ENCODE data around the gene LDHAL6B.

LDHAL6B gene

GRCh38 chr15:59178151-59178695 lies 28.4 kb upstream of the LDHAL6B start:
- DNase-seq = no peak

- no peak for DNase-seq
These were observed 26.9 kb upstream of the LDHAL6B start for GRCh38 chr15:59179717-59180116.

- DNase-seq = no peak
These were observed 25.6 kb upstream of the LDHAL6B start for GRCh38 chr15:59180945-59181600.

DNA sequence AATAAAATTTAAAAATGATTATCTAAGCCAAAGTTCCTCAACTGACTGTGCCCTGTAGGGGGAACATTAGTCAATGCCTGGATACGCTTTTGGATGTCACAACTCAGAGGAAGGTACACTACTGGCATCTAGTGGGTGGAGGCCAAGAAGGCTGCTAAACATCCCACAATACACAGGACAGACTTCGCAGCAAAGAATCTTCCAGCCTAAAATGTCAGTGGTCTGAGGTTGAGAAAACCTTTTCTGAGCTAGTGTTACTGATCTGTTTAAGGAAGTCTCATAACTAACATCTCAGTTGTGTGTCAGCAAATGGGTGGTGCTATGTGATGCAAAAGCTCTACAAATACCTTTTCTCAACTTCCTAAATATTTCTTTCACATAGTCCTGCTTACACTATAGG lies 20.9 kb upstream of the LDHAL6B start:
- no peak for DNase-seq

DNA sequence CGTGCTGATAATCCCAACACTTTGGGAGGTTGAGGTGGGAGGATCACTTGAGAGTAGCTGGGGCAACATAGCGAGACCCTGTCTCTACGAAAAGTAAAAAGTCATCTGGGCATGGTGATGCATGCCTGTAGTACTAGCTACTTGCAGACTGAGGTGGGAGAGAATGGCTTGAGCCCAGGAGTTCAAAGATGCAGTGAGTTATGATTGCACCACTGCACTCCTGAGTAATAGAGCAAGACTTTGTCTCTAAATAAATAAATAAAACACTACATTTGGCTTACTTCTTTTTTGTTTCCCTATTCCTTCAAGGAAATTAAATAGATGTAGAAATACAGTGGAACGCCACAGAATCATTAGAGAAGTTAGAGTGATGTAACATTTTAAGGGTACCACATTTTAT lies 20.1 kb upstream of the LDHAL6B start:
- no peak for DNase-seq

DNA sequence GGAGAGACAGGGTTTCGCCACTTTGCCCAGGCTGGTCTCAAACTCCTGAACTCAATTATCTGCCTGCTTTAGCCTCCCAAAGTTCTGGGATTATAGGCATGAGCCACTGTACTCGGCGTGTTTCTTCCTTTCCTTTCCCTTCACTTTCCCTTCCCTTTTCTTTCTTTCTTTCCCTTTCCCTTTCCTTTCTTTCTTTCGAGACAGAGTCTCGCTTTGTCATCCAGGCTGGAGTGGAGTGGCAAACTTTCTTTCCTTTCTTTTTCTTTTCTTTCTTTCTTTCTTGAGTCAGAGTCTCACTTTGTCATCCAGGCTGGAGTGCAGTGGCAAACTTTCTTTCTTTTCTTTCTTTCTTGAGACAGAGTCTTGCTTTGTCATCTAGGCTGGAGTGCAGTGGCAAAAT lies 17.4 kb upstream of the LDHAL6B start:
- DNase-seq = no peak

DNA sequence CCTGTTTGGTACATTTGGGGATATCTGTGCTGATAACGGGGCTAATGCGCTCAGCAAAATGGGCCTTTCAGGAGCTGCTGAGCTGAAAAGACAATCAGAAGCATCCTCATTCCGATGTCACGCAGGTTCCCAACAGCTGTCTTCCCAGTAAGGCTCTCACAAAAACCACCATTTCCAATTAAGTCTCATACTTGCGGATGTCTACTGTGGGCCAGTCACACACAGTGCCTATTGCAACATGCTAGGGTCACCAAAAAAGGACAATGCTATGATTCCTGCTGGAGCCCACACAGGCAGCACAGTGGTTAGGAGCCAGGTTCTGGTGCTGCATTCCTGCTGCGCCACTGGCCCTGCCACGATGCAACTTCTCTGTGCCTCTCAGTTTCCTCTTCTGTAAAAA lies 16.4 kb upstream of the LDHAL6B start:
- DNase-seq = no peak

GRCh38 chr15:59191855-59192237 lies 14.8 kb upstream of the LDHAL6B start:
- no peak for DNase-seq

DNA sequence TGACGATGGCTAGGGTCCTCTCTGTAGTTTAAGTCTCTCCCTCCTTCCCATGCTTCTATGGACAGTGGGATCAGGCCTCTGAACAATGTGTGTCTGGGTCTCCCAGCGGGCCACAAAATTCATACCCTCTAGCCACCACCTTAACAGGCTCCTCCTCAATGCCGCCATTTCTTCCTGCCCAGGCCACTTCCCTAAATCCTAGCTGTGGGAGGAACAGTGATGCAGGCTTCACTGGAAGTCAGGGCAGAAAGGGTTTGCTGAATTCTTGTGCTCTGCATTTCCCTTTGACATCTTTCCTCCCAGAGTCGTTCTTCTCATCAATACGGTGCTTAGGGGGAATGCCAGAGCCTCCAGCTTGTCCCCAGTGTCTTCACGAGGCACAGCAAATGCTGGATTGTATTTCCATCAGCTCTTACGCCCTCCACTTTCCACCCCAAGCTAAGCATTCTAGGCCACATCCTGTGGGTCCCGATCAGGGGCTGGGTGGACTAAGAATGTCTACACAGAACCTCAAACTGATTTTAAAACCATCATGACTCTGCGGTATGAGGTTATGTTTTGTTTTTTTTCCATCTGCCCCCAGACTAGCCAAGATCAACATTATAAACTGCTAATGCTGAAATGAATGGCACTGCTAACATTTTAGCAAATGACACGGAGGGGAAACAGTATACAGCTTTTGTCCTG lies 11.9 kb upstream of the LDHAL6B start:
- no peak for DNase-seq

DNA sequence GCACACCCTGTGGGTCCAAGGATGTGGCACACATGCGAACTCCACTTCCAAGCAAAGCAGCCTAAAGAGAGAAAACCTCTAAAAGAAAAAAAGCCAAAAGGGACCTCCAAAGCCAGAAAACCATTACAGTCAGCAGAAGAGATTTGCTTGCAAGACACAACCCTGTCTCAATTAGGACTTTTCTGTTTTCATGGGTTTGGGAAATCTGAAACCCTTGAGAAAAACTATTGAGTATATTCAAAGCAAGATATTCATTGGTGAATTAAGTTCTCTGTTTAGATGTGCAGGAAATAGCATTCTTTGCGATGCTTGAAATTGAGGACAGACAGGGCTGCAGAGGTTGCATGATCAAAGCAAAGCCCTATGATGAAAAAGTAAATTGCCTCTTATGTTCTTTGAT lies 10.2 kb upstream of the LDHAL6B start:
- DNase-seq = no peak

GRCh38 chr15:59197454-59197853 lies 9.2 kb upstream of the LDHAL6B start:
- no peak for DNase-seq

DNA sequence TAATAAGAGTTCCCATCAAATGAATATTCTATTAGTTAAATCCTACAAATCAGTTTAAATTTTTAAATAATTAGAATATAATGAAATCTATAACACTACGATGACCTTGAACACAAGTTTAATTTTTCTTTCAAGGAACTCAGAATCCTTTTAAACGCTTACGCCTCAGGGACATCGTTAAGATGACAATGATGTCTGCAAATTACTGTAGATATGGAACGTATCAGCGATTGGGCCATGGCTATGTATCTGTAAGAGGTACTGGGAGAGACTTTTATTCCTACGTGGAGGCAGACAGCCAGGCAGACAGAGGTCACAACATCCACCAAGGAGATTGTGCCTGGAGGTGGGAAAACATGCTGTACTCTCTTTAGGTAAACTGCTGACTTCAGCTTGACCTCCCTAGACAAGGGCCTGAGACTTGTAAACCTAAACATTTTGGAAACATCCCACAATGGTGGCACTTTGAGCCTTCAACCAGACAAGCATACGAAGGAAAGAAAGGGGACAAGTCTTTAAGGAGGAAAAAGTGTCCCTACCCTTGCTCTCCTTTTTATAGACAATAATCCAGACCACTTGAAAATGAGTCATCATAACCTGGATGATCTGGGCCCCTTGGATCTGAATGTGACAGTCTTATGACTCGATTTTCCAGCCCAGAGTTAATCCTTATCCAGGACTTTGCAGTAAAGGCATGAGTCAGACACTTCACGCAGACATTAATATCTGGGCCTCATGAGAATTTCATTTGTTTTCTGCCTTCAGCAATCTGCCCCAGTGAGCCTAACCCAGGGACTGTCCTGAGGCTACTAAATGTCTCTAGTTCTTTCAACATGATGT lies 6.8 kb upstream of the LDHAL6B start:
- no peak for DNase-seq

- DNase-seq = no peak
These were observed 6.1 kb upstream of the LDHAL6B start for GRCh38 chr15:59200560-59200959.

DNA sequence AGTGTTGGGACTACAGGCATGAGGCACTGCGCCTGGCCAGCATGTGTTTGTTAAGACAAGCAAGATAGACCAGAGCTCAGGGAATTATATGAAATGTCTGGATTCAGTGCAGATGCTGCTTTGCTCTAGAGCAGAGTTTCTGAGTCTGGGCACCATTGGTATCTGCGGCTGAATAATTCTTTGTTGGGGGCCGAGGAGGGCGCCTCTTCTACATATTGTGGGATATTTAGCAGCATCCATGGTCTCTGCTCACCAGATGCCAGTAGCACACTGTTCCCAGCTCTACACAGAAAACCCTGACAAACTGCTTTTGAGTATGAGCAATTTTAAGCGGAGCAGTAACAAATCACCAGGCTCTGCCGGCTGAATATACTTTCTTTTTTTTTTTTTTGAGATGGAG lies 3.6 kb upstream of the LDHAL6B start:
- DNase-seq = no peak

GRCh38 chr15:59203657-59204056 lies 3.0 kb upstream of the LDHAL6B start:
- no peak for DNase-seq

GRCh38 chr15:59205839-59206622 lies 612 bp upstream of the LDHAL6B start:
- no peak for DNase-seq

DNA sequence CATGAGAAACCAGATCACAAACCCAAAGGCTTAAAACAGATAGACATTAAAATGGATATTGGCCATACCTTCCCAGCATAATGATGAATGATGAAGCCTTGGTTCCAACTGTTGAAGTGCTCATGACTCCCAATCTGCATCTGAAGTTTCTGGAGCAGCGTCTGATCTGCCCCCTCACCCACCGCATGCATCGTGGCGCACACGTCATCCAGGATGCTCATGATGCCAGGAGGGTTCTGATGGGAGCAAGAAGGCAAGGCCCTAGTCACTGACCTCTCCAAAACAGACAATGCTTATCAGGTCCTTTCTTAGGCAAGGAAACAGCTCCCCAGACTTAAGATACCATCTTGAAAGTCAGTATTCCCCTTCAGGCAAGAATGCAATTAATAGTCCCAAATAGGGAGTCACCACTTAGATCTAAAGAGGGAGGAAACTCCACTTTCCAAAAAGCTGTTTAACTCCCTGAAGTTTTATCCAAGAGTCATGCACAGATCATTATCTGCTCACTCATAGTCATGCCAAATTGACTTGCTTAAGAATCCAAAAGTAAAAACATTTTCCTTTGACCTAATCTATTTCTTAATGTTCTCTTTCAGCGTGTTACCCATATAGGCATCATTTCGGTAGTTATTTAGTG lies 2.1 kb downstream of the LDHAL6B start:
- no peak for DNase-seq

DNA sequence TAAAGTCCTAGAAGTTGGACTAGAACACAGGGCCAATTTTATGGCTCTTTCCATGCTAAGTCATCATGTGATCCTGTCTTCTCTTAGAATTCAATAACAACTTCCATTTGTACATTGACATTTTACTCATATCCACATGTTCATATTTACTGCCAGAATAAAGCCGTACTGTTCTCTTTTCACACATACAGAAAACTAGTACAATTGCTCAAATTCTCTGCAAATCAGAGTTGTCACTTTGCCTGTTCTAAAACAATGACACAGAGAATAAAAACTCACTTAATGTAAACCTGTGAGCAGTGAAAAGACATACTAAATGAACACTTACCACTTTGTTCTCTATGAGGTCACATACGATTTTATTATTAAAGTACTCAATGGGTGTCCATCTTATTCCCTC lies 3.5 kb downstream of the LDHAL6B start:
- DNase-seq = no peak

DNA sequence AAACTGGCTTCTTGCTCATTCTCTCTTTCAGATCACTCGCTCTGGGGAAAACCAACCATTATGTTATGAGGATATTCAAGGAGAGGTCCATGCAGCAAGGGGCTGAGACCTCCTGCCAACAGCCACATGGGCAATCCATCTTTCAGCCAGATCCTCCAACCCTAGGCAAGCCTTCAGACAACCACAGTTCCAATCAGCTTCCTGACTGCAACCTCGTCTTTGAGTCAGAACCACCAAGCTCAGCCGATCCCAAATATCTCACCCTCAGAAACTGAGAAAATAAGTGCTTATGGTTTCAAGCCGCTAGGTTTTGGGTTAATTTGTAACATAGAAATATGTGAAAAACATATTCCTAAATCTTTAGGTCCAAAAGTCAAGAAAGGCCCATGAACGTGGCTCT lies 10.3 kb downstream of the LDHAL6B start:
- DNase-seq = no peak

GRCh38 chr15:59217876-59218498 lies 11.3 kb downstream of the LDHAL6B start:
- no peak for DNase-seq

- no peak for DNase-seq
These were observed 12.1 kb downstream of the LDHAL6B start for GRCh38 chr15:59218710-59219109.
